CD4-positive, alpha-beta T cell treated with Interleukin-4 for 1 hour (primary cell): ENCODE measurements around the gene FOXD1.
"Not testable (repeated sequence)": the region's sequence is repeated elsewhere in the genome, so short reads cannot be mapped to it uniquely, and the experiment has no call there.

Experiments used
- DNase-seq, 2 donors: peaks; one replicate each; pipeline ENCODE4 v3.0.0-alpha.2; 2020 to 2022

Gene FOXD1

DNA sequence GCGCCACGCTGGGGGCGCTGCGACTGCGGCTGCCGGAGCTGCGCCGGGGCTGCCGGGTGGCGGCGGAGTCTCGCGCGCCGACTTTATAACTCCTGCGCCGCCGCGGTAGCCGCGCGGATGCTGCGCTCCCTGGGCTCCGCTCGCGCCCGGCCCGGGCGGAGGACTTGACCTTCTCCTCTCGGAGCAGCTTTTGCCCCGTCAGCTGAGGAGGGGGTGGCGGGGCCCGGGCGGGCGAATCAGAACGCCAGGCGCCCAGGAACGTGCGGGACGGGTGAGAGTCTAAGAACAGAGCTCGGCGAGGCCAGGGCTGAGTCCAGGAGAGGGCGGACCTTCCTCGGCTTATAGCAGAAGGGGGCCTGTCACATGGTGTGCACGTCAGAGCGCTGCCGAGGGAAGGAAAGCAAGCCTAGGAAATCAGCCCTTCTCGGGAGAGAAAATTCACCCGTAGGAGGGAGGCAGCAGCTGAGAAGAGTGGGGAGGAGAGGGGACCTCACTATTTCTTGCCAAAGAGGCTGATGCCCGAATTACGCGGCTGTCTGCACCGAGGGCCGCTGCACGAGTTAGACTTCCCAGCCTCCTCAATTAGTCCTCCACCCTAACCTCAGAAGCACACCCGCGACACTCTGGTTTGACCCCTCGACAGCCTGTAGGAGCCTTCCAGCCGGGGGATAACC, at the start of gene FOXD1:
TSS of gene FOXD1 (minus strand) at position 315 of the 674 bp plus-strand sequence. CDS start 415 bp downstream, outside the sequence.
- peak; percentile 44 to 53 for DNase-seq

DNA sequence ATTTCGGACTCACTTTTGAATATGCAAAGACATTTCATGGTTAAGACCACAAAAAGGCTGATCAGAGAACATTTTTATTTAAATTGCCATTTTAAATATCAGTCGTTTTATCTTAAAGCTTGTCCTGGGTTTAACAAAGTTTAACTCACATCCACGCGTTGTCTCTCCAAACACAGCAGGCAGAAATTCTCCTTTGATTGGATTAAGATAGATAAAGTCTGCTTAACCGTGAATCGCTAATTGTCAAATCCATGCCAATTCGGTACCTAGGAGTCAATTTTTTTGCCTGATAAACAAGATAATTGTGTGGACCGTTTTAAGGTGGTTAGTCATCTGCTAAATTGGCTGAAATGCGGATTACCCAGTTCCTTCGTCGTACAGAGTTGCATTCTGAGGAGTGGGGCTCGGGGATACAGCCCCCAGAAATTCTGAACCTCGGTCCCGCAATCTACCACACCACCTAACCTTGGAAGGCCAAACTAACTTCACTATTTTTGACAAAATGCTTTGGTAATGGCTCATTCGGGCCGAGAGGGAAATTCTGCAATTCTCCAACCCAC, 49.0 kb upstream of the FOXD1 start:
- DNase-seq = no peak

DNA sequence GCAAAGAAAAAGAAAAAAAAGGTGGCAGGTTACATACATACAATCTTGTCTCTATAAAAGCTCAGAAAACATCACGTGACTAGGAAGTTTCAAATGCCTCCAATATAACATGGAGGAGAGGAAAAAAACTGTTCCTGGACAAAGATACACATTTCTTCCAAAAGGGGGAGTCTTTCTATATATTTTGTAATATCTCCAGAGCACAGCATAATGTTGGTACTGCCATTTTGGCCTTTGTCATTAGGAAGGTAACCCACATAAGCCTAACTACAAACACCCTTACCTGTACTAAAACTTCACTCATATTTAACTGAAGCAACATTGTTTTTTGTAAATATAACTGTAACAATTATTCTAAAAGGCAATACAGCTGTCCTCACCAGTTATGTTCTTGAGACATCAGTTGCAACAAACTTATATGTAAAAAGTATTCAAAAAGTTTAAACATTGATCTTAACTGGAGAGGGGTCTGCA, 48.4 kb upstream of the FOXD1 start:
- DNase-seq = no peak

DNA sequence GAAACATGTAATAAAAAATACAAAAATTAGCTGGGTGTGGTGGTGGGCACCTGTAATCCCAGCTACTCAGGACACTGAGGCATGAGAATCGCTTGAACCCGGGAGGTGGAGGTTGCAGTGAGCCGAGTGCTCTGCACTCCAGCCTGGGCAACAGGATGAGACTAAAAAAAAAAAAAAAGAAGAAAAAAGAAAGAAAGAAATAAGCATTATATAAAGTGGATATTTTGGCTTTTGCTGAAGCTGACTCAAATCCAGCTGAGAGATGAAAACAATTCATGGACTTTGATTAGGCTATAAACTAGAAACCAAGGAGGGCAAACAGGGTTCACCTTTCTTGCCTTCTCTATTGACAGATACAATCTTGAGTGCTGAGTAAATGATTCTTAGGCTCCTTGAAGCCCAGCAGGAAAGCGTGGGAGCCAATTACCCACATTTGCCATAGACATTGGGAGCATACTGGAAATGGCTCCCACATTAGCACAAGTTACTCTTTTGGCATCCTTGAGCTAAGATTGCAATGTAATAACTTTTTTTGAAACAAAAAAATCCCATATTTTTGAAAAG, 47.3 kb upstream of the FOXD1 start:
- DNase-seq = no peak

DNA sequence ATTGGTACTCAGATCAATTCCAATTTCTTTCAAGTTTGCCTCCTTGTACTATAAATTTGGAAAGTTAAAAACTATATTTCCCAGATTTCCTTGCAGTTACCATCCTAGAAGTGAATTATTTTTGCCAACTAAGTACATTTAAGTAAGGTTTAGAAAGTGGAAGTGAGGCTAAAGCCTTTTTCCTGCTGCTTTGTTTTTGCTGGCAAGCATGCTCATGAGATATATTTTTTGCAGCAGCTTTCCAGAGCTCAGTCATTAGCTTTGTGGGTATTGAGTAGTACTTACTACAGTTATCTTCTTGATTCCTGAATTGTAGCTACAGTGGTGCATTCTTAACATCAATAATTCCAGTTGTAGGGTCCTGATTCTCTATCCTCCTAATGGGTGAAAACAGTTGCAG, 46.1 kb upstream of the FOXD1 start:
- no peak for DNase-seq

DNA sequence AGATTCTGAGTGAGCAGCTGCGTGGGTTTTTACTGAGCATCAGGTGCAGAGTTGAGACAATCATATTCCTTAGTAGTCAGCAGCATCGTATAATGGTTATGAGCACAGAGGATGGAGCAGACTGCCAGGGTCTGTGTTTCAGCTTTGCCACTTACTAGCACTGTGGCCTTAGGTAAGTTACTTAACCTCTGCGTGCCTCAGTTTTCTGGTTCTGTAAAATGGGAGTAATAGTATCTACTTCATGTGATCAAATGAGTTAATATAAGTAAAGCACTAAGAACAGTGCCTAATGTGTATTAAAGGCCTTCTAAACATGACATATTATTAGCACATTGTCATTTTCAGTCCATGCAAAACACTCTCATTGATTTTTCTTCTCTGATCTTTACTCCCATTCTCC, 44.8 kb upstream of the FOXD1 start:
- no peak for DNase-seq

DNA sequence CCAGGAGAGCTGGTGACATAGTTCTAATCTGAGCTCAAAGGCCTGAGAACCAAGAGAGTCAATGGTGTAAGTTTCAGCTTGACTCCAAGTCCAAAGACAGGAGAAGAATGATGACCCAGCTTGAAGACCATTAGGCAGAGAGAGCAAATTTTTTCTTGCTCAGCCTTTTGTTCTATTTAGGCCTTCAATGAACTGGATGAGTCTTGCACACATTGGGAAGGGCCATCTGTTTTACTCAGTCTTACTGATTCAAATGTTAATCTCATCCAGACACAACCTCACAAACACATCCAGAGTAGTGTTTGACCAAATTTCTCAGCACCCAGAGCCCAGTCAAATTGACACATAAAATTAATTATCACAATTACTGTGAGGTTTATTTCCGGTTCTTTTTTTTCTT, 42.6 kb upstream of the FOXD1 start:
- DNase-seq = no peak

DNA sequence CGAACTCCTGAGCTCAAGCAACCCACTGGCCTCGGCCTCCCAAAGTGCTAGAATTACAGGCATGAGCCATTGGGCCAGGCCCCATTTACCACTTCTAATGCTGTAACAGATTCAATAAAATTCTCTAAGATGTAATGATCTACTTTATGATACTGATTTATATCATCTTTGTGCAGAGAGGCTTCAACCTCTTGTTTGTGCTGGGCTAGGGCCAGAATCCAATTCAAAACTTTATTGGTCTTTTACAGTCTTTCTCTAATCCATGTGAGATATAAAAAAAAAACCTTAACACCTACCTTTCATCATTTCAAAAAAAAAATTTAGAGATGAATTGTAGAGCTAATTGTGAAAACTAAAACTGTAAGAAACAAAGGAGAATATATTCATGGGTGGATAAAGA, 41.5 kb upstream of the FOXD1 start:
- DNase-seq = no peak

DNA sequence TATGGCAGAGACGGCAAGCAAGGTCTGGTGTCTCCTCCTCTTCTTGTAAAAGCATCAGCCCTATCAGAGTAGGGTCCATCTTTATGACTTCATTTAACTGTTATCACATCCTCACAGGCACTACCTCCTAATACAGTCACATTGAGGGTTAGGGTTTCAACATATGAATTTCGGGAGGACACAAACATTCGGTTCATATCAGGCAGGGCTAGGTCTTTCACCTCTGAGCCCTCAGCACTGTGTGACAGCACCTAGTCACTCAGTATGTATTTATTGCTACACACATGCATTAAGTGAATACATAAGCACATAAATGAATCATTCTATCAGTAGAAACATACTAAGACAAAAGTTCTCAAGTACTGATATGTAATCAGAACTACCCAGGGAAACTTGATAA, 40.2 kb upstream of the FOXD1 start:
- DNase-seq = no peak

DNA sequence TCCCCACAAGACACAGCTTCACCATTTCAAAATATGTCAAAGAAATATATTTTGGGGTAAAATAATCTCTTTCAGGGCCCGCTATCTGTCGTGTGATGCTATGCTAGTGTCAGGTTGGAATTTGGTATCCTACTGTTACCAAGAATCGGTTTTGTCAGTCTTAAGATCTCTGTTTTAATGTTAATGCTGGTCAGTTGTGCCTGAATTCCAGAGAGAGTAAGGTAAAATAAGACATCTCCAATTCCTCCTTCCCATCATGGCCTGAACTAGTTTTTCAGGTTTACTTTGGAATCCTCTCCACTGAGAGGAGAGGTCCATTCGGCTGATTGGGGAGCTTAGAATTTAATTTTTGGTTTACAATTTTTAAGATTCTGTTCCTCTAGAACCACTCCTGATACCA, 39.2 kb upstream of the FOXD1 start:
- no peak for DNase-seq

DNA sequence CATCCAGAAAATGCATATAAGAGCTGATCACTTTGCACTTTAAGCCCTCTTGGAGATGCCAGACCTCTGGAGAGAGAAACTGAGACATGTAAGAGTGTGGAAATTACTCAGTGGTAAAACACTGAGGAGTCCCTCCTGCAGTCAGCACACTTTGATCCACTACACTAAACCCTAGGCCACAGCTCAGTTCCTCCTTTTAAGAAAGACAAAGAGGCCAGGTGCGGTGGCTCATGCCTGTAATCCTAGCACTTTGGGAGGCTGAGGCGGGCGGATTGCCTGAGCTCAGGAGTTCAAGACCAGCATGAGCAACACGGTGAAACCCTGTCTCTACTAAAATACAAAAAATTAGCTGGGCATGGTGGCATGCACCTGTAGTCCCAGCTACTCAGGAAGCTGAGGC, 38.7 kb upstream of the FOXD1 start:
- DNase-seq = not testable (repeated sequence)

DNA sequence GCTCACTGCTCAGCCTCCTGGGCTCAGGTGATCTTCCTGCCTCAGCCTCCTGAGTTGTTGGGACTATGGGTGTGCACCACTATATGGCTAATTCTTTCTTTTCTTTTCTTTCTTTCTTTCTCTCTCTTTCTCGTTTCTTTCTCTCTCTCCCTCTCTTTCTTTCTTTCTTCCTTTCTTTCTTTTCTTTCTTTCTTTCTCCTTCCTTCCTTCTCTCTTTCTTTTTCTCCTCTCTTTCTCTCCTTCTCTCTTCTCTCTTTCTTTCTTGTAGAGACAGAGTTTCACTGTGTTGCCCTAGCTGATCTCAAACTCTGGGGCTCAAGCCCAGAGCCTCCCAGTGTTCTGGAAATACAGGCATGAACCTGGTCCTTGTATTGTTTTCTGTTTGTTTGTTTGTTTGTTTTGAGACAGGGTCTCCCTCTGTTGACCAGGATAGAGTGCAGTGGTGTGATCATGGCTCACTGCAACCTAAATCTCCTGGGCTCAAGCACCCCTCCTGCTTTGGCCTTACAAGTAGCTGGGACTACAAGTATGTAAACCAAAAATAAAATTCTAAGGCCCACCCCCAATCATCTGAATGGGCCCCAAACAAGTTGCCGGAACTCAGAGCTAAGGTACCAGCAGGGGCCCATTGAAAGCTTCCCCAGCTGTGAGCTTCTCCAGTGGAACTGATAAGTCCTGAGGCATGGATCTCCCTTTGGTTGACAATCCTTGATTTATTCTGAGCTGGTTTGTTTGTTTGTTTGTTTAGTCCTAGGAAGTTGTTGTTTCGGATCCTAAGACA, 37.7 kb upstream of the FOXD1 start:
- DNase-seq = no peak

DNA sequence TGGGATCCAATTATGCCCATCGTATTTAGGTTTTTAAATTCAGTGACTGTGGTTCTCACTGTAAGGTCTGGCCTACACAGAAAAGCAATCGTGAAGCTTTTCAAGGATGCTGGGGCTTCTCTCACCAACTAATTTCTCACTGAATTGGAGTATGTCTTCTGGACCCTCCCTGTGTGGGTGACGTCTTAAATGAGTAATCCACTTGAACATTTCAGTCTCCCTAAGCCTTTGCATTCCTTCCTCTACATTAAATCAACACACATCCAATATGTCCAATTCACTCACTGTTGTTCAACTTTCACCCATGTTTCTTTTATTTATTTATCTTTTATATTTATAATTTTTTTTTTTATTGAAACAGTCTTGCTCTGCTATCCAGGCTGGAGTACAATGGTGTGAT, 37.1 kb upstream of the FOXD1 start:
- DNase-seq = no peak

DNA sequence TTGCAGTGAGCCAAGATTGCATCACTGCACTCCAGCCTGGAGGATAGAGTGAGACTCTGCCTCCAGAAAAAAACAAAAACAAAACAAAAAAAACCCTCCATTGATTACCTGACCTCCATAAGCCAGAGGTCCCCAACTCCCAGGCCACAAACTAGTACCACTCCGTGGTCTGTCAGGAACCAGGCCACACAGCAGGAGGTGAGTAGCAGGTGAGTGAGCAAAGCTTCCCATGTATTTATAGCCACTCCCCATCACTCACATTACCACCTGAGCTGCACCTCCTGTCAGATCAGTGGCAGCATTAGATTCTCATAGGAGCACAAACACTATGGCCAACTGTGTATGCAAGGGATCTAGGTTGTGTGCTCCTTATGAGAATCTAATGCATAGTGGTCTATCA, 35.9 kb upstream of the FOXD1 start:
- DNase-seq = no peak

DNA sequence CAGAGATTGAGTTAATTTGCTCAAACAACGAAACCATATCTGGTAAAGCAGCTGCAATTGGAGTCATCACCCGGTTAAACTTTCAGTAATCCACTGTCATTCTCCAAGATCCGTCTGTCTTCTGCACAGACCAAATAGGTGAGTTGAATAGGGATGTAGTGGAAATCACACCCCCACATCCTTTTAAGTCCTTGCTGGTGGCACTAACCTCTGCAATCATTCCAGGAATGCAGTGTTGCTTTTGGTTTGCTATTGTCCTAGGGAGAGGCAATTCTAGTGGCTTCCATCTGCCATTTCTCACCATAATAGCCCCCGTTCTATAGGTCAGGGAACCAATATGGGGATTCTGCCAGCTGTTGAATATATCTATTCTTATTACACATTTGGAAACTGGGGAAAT, 35.1 kb upstream of the FOXD1 start:
- no peak for DNase-seq

DNA sequence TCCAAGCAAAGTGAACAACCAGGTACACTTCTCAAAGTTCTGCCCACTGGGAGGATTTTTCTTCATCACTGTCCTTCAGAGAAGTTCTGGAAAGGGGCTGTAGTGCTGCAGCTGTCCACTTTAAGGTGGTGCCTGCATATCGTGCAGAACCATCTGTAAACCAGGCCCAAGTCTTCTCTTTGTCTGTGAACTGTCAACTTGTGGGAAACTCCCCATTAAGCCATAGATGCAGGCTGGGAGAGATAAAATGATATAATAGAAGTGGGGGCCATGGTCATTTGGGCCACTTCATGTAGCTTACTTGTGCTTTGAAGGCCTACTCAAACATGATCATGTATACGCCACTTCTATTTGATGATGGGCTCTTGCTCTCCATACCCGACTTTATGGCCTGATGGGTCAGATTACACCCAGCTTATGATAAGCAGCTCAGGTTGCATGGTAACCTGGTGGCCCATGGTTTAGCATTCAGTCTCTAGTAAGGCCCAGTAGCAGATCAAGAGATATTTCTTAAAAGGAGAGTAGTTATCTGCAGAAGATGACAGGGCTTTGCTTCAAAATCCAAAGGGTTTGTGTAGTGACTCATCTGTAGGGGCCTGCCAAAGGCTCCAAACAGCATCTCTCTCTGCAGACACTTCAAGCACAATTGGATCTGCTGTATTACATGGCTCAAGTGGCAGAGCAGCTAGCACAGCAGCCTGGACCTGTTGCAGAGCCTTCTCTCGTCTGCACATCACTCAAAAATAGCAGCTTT, 34.0 kb upstream of the FOXD1 start:
- no peak for DNase-seq

DNA sequence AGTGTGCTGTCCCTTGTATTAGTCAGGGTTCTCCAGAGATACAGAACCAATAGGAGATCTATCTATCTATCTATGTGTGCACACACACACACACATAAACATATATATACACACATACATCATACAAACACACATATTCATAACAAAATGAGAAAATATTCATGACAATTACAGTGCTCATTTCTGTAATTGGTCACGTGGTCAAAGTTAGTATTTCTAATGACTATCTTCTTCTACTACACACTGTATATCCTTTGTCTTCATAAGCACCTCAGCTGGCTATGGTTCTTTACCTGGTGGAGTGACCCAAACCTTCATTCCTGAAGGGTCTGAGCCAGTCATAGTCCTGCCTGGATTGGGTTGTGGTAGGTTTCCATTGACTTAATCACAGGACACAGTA, 31.9 kb upstream of the FOXD1 start:
- DNase-seq = no peak

DNA sequence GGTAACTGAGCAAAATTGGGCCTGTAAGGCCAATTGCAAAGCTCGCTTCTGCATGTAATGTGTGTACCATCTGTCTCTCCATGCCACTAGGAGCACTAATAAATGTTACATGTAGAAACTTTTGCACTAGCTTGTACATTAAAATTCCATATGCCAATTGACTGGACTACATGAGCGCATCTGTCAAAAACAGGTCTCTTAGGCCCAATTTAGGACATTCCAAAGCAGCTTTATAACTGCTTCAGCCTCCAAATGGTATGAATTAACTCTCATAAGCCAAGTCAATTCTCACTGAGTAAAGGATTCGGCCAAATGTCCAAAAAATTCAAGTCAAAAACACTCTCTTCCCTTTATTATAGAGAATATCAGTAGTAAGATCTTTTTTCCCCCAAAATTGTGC, 23.5 kb upstream of the FOXD1 start:
- no peak for DNase-seq

DNA sequence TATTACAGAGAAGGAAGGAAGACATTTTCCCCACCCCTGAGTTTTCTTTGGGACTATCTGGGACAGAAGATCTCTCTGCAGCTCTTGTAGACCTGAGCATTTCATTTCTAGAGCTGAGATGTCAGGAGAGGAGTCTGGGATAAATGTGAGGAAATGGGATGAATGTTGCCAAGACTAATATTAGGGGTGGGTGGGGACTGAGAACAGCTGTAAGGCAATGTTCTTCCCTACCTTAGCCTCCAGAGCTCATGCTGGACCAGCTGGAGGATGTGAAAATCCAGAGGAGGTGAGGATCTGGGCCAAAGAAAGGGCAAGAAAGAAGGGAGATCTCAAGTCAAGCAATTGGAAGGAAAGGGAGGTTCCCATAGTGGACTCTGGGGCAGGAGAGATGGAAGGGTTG, 23.1 kb upstream of the FOXD1 start:
- DNase-seq = no peak

DNA sequence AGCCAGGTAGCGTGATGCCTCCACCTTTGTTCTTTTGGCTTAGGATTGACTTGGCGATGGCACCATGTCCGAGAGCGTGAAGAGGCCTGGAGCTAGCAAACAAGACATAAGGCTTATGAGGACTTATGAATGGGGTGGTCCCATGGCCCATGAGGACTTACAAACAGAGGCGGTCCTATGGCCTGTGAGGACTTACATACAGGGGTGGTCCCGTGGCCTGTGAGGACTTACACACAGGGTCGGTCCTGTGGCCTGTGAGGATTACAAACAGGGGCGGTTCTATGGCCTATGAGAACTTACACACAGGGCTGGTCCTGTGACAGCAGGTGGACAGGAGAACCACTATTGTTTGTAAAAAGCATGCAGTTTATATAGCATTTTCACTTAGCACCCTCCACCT, 21.3 kb upstream of the FOXD1 start:
- no peak for DNase-seq

DNA sequence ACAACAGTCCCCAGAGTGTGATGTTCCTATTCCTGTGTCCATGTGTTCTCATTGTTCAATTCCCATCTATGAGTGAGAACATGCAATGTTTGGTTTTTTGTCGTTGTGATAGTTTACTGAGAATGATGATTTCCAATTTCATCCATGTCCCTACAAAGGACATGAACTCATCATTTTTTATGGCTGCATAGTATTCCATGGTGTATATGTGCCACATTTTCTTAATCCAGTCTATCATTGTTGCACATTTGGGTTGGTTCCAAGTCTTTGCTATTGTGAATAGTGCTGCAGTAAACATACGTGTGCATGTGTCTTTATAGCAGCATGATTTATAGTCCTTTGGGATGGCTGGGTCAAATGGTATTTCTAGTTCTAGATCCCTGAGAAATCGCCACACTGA, 20.1 kb upstream of the FOXD1 start:
- not testable (repeated sequence) for DNase-seq

DNA sequence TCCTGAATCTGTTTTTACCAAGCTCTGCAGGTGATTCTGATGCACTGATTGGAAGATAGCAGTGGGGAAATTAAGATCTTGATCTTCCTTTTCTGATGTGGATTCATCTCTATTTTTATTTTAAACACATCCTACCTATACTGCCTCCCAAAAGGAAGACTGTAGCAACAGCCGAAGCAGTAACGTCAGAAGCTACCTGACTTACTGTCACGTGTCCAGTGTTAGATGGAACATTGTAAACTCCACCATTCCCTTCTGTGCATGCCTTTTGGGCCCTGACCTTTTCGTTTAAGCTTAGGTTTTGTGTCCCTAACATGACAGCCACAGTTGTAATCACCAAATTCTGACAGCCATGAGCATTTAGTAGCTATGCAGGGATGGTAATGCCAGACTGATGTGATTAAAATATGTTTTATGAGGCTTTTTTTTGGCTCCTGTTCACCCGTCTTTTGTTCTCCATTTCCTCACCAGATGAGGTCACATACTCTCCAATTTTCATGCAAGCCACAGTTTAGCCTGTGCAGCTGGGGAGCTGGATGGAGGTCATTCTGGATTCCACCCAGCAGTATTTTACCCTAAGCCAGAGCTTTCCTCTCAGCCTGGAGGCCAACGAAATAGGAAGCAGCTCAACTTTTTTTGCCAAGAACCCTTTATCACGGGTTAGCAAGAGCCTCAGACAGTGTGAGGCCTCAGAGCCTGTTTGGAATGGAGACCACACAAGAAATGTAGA, 15.6 kb upstream of the FOXD1 start:
- DNase-seq = no peak
